Neutrophil (primary cell): ENCODE results near the gene MPHOSPH9.
A peak's percentile ranks its signal among the peaks of the same experiment; 100 is the strongest.

ENCODE experiments used
- H3K27ac ChIP-seq: fragments of 200-600 bp; sonication (generic); 2 replicates; pipeline ENCODE4 v1.5.1; 2016; ENCODE audit warnings: mild to moderate bottlenecking, moderate library complexity
- H3K27me3 ChIP-seq: fragments of 200-600 bp; sonication (generic); 2 replicates; pipeline ENCODE4 v1.6.0; 2016; ENCODE audit warnings: mild to moderate bottlenecking
- H3K36me3 ChIP-seq: fragments of 200-600 bp; sonication (generic); 2 replicates; pipeline ENCODE4 v1.5.1; 2017
- H3K4me1 ChIP-seq, 2 experiments: fragments of 200-600 bp in 1 of 2; sonication (generic) in 1 of 2; 1 replicate in 1 of 2; 2 replicates in 1 of 2; pipeline versions ENCODE4 v1.5.1 to v1.6.1; 2013 to 2016; ENCODE audit warnings: low read depth in 1 of 2, low read length in 1 of 2, mild to moderate bottlenecking in 1 of 2, moderate library complexity in 1 of 2; ENCODE audit not compliant: control insufficient read depth in 1 of 2, insufficient read depth in 1 of 2
- H3K4me3 ChIP-seq, 2 experiments: fragments of 200-600 bp in 1 of 2; sonication (generic) in 1 of 2; 1 replicate in 1 of 2; 2 replicates in 1 of 2; pipeline ENCODE4 v1.5.1; 2013 to 2016; ENCODE audit warnings: low read depth in 1 of 2, low read length in 1 of 2, mild to moderate bottlenecking in 1 of 2, moderate library complexity in 1 of 2
- H3K9me3 ChIP-seq: fragments of 200-600 bp; sonication (generic); 2 replicates; pipeline ENCODE4 v1.5.1; 2016
- CTCF ChIP-seq: fragments of 200-600 bp; sonication (generic); IDR thresholded peaks from 2 replicates; pipeline ENCODE4 v1.5.1; 2016; ENCODE audit warnings: antibody characterized with exemption

MPHOSPH9 gene

GRCh38 chr12:123104809-123105208, 128.1 kb downstream of the MPHOSPH9 start:
- Histone ChIP-seq H3K27ac (peak overlapping the region; percentile 79), H3K4me3 (no peak overlapping the region), H3K4me1 (peaks cover 35 to 39% of the 10 kb centered on the region in 2 experiments), H3K36me3 (no peaks in the 10 kb centered on the region), H3K9me3 (no peaks in the 10 kb centered on the region), H3K27me3 (no peaks in the 10 kb centered on the region)
- TF ChIP-seq CTCF = no peak
